Stimulated activated CD4-positive, alpha-beta T cell treated with anti-CD3 and anti-CD28 coated beads, TNF-alpha, amount 100 ng/mL, for 48 hours (primary cell): Measurements from ENCODE around the gene ARSB.
"Not testable (repeated sequence)": the region's sequence is repeated elsewhere in the genome, so short reads cannot be mapped to it uniquely, and the experiment has no call there.

ENCODE experiments used
- DNase-seq, 3 donors: peaks; one replicate each; pipeline ENCODE4 v3.0.0-alpha.2; 2020; ENCODE audit warnings: low read depth in 3 of 3

Gene ARSB

DNA sequence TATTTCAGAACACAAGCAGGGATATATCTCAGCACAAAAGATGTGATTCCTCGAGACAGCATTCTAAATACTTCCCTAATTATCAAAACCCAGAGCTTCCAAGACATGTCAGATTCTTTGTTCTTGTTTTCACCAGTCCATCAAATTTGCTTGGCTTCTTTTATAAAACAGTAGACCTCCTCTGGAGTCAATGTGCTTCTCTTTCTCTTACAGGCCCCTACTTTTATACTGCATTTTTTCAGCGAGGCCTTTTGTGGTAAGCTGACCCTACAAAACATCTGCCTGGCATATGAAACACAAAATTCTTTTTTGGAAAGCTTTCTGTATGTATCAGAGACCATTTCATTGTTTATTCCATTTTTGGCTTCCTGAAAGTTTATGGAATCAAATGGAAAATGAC, 81.8 kb downstream of the ARSB start:
- no peak for DNase-seq

GRCh38 chr5:78899922-78900362, 85.2 kb downstream of the ARSB start:
- peak in 2 of 3 donors; percentile 3 to 6 for DNase-seq

DNA sequence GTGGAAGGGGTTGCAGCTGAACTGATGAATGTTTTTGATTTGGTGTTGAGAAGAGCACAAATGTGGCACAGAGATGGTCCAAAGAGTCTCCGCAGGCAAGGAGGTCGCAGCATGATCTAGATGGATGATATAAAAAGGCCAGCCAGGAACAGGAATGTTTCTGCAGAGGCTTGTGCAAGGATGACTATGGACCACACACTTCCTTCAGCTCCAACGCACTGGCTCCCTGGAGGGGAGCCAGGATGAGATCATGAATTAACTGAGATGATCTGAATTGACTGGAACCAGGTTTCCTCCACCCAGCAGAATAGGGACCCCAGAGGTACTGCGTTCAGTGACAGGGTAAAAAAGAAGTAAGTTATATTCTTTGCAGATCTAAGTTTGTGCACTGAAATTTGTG, 89.0 kb downstream of the ARSB start:
- DNase-seq = no peak

- no peak for DNase-seq
These were observed 89.5 kb downstream of the ARSB start for GRCh38 chr5:78895616-78896015.

GRCh38 chr5:78893940-78894677, 91.0 kb downstream of the ARSB start:
- DNase-seq = no peak

GRCh38 chr5:78890667-78891379, 94.3 kb downstream of the ARSB start:
- DNase-seq = no peak

DNA sequence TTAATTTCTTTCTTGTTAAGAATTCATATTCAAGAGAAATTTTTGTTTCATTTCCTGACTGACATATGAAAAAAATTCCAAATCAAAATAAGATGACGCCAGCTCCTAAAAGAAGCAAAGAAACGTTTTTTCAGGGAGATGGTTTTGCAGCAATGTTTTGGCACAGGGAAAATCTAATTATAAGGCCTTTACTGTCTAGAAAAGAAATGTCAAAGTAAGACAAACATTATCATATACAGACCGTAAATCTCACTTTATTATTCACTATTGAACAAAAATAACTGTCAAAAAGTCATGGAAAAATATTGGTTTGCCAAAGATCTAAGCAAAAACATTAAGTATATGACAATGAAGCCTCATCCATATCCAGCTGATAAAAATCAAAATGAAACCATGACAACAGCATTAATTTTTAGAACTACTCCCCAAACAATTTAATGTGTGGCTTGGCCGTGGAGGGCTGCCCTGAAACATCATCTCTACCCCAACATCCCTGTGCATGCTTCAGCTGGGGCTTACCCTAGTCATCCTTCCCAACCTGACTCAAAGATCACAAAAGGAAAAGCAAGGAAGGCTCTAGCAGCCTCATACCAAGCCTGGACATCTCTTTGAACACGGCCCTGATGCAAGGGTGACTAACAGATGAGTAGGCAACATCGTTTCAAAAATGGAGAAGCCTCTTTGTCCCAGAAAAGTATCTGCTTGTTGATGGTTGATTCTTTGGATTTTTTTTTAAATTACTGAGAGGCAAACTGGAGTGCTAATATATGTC, 95.6 kb downstream of the ARSB start:
- no peak for DNase-seq

GRCh38 chr5:78888580-78889368, 96.3 kb downstream of the ARSB start:
- DNase-seq = no peak

- no peak for DNase-seq
These were observed 97.6 kb downstream of the ARSB start for GRCh38 chr5:78887384-78888118.

- DNase-seq = no peak
These were observed 98.5 kb downstream of the ARSB start for GRCh38 chr5:78886341-78887230.

- no peak for DNase-seq
These were observed 103.2 kb downstream of the ARSB start for GRCh38 chr5:78881884-78882283.

DNA sequence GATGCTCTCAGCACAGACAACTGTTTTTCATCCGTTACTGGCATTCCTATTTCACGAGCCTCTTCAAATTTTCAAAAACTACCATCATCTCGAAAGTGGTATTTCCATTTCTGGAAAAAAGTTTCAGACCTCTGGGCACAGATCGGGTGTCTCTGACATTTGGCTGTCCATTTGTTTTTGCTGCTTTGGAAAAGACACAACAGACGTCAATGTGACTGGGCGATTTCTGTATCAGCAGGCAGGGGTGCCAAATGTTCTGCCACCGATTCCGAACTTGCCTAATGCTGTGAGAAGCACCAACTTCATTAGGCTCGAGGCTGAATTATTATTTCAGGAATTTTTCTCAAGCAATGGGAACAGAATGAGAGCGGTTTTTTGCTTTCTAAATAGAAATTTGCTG, 105.6 kb downstream of the ARSB start:
- DNase-seq = no peak

DNA sequence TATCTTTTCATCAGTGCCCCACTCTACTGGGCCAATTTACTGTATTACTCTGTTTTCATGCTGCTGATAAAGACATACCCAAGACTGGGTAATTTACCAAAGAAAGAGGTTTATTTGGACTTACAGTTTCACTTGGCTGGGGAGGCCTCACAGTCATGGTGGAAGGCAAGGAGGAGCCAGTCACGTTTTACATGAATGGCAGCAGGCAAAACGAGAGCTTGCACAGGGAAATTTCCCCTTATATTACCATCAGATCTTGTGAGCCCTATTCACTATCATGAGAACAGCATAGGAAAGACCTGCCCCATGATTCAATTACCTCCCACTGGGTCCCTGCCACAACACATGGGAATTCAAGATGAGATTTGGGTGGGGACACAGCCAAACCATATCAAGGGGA, 119.0 kb downstream of the ARSB start:
- not testable (repeated sequence) for DNase-seq

DNA sequence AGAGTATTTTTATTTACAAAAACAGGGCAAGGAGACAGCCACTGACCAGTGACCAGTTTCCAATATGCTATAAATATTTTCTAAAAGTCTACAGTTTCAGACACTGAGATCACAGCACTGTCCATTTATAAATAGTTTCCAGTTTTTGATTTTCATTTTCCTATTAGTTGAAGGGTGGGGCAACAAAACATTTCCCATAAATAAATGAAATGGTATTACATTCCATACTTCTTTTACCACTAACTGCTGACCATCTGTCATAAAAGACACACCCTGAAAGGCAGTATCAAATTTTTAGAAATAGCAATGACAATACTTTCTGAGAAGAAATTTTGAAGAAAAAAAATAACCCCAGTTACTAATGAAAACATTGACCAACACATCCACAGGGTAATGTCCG, 126.7 kb downstream of the ARSB start:
- DNase-seq = no peak

DNA sequence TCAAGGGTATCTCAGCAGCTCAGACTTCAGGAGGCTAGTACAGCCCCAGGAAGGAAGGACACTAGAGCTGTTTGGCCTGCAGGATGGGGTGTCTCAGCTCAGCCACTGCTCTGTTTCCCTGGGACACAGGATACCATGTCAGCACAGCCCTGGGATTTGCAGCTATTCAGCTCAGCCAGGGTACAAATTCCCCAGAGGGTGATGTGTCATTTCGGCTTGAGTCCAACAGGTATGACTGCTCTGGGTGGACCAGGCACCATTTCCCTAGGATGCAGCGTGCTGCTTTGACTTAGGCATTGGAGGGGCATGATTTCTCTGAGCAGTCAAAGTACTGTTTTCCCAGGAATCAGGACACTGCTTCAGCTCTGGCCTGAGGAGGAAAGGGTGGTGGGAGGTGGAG, 130.1 kb downstream of the ARSB start:
- DNase-seq = no peak

DNA sequence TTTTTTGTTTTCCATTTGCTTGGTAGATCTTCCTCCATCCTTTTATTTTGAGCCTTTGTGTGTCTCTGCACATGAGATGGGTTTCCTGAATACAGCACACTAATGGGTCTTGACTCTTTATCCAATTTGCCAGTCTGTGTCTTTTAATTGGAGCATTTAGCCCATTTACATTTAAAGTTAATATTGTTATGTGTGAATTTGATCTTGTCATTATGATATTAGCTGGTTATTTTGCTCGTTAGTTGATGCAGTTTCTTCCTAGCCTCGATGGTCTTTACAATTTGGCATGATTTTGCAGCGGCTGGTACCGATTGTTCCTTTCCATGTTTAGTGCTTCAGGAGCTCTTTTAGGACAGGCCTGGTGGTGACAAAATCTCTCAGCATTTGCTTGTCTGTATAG, 133.2 kb downstream of the ARSB start:
- DNase-seq = not testable (repeated sequence)

GRCh38 chr5:78845470-78845869, 139.6 kb downstream of the ARSB start:
- DNase-seq = no peak

DNA sequence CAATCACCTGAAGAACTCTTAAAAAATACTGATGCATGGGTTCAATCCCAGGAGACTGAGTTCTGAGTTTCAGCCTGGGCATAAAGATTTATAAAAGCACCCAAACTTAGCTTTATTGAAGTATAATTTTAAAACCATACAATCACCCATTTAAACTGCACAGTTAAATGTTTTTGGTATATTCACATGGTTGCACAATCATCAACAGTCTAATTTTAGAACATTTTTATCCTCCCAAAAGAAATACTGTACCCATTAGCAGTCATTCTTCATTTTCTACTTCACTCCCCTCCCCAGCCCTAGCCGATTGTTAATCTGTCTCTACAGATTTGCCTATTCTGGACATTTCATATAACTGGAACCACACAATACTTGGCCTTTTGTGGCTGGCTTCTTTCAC, 141.7 kb downstream of the ARSB start:
- DNase-seq = no peak

- DNase-seq = no peak
These were observed 143.3 kb downstream of the ARSB start for GRCh38 chr5:78841767-78842166.

- no peak for DNase-seq
These were observed 146.4 kb downstream of the ARSB start for GRCh38 chr5:78838753-78839152.
